Endothelial cell (in vitro differentiated cells): ENCODE data around the gene CYP4V2. TPM values are rescaled to one million over a fixed set of nuclear protein-coding genes. Genes with fewer than 3 reads are reported as not detected.
A peak's percentile ranks its signal among the peaks of the same experiment; 100 is the strongest.

Experiments
- DNase-seq: peaks from one replicate; pipeline ENCODE4 v3.0.0; 2021; ENCODE audit warnings: low spot score
- H3K27ac Mint-ChIP-seq: one replicate; pipeline ENCODE4 v1.8.0; 2021; ENCODE audit warnings: mixed read lengths, inconsistent platforms; ENCODE audit not compliant: unreplicated experiment
- H3K27me3 Mint-ChIP-seq: one replicate; pipeline ENCODE4 v1.8.0; 2021; ENCODE audit warnings: mild to moderate bottlenecking, moderate library complexity, mixed read lengths, inconsistent platforms; ENCODE audit not compliant: unreplicated experiment
- H3K36me3 Mint-ChIP-seq: one replicate; pipeline ENCODE4 v1.8.0; 2021; ENCODE audit warnings: mild to moderate bottlenecking, low read depth, mixed read lengths, inconsistent platforms; ENCODE audit not compliant: unreplicated experiment
- H3K4me1 Mint-ChIP-seq: one replicate; pipeline ENCODE4 v1.8.0; 2021; ENCODE audit warnings: mild to moderate bottlenecking, mixed read lengths, inconsistent platforms; ENCODE audit not compliant: unreplicated experiment
- H3K4me3 Mint-ChIP-seq: one replicate; pipeline ENCODE4 v1.8.0; 2021; ENCODE audit warnings: mild to moderate bottlenecking, mixed read lengths, inconsistent platforms; ENCODE audit not compliant: unreplicated experiment
- H3K9me3 Mint-ChIP-seq: one replicate; pipeline ENCODE4 v1.8.0; 2021; ENCODE audit warnings: mixed read lengths, inconsistent platforms; ENCODE audit not compliant: unreplicated experiment
- CTCF ChIP-seq: fragments of 200-600 bp; sonication (generic); IDR thresholded peaks from one replicate; pipeline ENCODE4 v1.5.0; 2021; ENCODE audit warnings: antibody characterized with exemption; ENCODE audit not compliant: unreplicated experiment
- total RNA-seq: library from RNA; stranded (reverse); fragmentation: NEBNext Ultra II Directional; extraction: Animal tissue kit (Norgen Biotek cat#: 25700); gene quantifications from one replicate; pipeline ENCODE4 v1.2.1, GENCODE V29; 2021; ENCODE audit not compliant: unreplicated experiment

Gene CYP4V2
- total RNA-seq, 1 donor from 2014 or later = 4.5 TPM

- no peak overlapping the region for H3K27ac Mint-ChIP-seq
- peaks cover 4% of the 10 kb centered on the region for H3K36me3 Mint-ChIP-seq
- H3K4me3 Mint-ChIP-seq = no peak overlapping the region
Measured at GRCh38 chr4:186196063-186196462, 4.7 kb downstream of the CYP4V2 start.

GRCh38 chr4:186200516-186200915 lies 9.1 kb downstream of the CYP4V2 start:
- no peak for DNase-seq
- Mint-ChIP-seq H3K9me3 (no peaks in the 10 kb centered on the region), H3K27ac (no peak overlapping the region), H3K4me3 (no peak overlapping the region), H3K4me1 (no peaks in the 10 kb centered on the region), H3K27me3 (peaks cover 4% of the 10 kb centered on the region), H3K36me3 (no peaks in the 10 kb centered on the region)
- TF ChIP-seq CTCF = no peak

More at GRCh38 chr4:186196063-186196462, 4.7 kb downstream of the CYP4V2 start:
- Mint-ChIP-seq H3K4me1 (peaks cover 3% of the 10 kb centered on the region), H3K9me3 (no peaks in the 10 kb centered on the region), H3K27me3 (peaks cover 4% of the 10 kb centered on the region)
- DNase-seq = no peak
- no peak for TF ChIP-seq CTCF

- Mint-ChIP-seq H3K4me1 (no peaks in the 10 kb centered on the region), H3K9me3 (no peaks in the 10 kb centered on the region), H3K27ac (no peak overlapping the region), H3K4me3 (no peak overlapping the region), H3K27me3 (peaks cover 4% of the 10 kb centered on the region), H3K36me3 (no peaks in the 10 kb centered on the region)
- no peak for DNase-seq
- no peak for TF ChIP-seq CTCF
Measured at GRCh38 chr4:186201010-186201409, 9.6 kb downstream of the CYP4V2 start.

GRCh38 chr4:186201535-186202230 lies 10.3 kb downstream of the CYP4V2 start:
- Mint-ChIP-seq H3K4me1 (no peaks in the 10 kb centered on the region), H3K27me3 (peaks cover 4% of the 10 kb centered on the region), H3K4me3 (no peak overlapping the region), H3K27ac (no peak overlapping the region), H3K9me3 (no peaks in the 10 kb centered on the region), H3K36me3 (no peaks in the 10 kb centered on the region)
- peak; percentile 40 for TF ChIP-seq CTCF
- DNase-seq = peak; percentile 46

- H3K9me3 Mint-ChIP-seq = no peaks in the 10 kb centered on the region
- no peak for DNase-seq
- no peak overlapping the region for H3K27ac Mint-ChIP-seq
- no peaks in the 10 kb centered on the region for H3K4me1 Mint-ChIP-seq
- no peak overlapping the region for H3K4me3 Mint-ChIP-seq
- no peak for TF ChIP-seq CTCF
- no peaks in the 10 kb centered on the region for H3K36me3 Mint-ChIP-seq
- H3K27me3 Mint-ChIP-seq = peaks cover 4% of the 10 kb centered on the region
Measured at GRCh38 chr4:186202490-186203140, 11.2 kb downstream of the CYP4V2 start.
